ENCODE results near the gene ARHGAP6.

The ARHGAP6 gene

DNA sequence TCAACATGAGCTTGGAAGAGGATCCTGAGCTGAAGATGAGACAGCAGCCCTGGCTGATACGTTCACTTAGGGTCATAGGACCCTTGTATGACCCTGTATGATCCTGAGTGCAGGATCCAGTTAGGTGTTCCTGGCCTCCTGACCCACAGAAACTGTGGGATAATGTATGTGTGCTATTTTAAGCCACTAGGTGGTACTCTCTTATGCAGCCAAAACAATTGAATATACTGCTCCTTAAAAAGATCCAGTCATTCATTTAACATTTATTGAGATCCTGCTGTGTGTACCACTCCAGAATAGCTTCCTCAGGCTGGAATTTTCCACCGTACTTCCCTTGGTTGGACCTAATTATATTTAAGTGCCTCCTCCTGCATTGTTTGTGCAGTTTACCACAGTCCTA is 205.4 kb downstream of the ARHGAP6 start:
- TF ChIP-seq, protein P1, sequence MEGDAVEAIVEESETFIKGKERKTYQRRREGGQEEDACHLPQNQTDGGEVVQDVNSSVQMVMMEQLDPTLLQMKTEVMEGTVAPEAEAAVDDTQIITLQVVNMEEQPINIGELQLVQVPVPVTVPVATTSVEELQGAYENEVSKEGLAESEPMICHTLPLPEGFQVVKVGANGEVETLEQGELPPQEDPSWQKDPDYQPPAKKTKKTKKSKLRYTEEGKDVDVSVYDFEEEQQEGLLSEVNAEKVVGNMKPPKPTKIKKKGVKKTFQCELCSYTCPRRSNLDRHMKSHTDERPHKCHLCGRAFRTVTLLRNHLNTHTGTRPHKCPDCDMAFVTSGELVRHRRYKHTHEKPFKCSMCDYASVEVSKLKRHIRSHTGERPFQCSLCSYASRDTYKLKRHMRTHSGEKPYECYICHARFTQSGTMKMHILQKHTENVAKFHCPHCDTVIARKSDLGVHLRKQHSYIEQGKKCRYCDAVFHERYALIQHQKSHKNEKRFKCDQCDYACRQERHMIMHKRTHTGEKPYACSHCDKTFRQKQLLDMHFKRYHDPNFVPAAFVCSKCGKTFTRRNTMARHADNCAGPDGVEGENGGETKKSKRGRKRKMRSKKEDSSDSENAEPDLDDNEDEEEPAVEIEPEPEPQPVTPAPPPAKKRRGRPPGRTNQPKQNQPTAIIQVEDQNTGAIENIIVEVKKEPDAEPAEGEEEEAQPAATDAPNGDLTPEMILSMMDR (IDR thresholded peaks at IDR 0.05): 0 out of 2 replicates have a peak, but pooled peaks have one; percentile 16

DNA sequence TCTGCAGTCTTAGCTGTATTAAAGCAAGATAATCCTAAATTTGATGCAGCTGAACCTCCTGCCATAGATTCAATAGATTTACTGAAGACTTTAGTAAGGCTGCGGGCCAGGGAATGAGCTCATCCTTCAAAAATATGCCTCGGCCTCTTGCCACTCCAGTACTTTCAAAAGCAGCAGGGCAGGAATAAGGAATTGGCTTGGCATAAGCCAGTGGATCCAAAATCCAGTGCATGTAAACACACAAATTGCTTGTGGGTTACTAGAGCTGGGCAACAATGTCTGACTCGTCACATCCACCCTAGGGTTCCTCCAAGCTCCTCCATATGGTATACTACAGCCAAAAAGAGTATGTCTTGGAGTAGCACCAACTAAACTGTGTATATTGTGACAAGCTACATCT is 207.6 kb downstream of the ARHGAP6 start:
- TF ChIP-seq, protein P1 (IDR thresholded peaks at IDR 0.05): no peak

DNA sequence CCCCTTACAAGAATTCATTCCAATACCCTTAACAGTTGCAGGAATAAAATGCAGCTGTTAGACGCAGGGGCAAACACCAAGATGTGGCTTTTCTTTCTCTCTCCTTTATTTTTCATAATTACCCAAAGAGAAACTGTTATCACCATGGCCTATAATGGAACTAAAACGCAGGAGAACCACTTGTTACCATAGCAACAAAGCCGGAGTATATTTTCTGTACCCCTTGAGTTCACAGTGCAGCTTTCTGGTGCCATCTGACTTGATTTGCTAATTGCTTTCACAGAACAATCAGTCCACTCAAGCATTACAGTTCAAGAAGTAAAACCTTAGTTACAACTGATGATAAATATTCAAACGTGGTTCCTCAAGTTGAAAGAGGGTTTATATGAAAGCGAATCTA is 214.6 kb downstream of the ARHGAP6 start:
- TF ChIP-seq, protein P1 (IDR thresholded peaks at IDR 0.05): no peak

DNA sequence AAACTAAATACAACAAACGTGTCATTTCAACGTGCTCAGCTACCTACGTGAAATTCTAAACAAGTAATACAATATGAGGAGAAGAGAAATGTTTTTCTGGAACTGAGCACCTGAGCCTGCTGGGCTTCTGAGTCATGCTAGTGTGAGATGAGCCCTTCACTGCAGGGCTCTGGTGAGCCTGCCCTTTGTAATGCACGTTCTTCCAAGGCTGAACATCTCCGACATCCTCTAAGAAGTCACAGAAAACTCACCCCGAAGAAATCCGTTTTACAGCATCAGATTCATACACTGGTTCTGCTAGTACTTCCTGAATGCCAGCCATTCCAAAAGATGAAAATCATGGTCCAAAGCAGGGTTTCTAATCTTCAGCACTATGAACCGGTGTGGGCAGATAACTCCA is 215.4 kb downstream of the ARHGAP6 start:
- TF ChIP-seq, protein P1 (IDR thresholded peaks at IDR 0.05): no peak

DNA sequence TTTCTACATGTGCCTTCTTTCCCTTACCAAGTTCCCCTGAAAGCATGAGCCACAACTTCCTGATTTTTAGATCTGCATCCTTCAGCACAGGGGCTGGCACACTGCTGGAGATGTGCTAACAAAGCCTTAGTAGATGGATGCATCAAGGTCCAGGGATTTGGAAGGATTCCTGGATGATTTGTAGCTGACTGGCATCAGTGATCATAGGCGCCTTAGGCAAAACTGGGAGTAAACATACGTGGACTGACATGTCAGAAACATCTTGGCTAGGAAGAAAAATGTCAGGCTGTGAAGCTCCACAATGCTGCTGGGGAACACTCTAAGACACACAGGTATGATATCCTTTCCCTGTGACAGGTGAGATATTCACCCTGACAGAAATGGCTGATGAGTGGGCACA is 216.1 kb downstream of the ARHGAP6 start:
- TF ChIP-seq, protein P1 (IDR thresholded peaks at IDR 0.05): no peak

DNA sequence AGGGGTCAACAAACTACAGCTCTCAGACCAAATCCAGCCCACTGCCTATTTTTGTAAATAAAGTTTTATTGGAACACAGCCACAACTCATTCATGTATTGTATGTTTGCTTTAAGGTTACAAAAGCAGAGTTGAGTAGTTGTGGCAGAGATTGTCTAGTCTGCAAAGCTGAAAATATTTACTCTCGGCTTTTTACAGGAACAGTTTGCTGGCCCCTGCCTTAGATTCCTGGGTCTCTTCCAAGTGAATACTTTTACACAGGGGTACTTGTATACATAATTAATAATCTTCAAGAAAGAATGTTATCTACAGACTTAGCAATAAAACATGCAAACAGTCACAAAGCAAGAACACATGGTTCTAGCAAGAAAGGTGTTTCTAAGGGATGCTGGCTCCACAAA is 218.3 kb downstream of the ARHGAP6 start:
- TF ChIP-seq, protein P1 (IDR thresholded peaks at IDR 0.05): no peak

DNA sequence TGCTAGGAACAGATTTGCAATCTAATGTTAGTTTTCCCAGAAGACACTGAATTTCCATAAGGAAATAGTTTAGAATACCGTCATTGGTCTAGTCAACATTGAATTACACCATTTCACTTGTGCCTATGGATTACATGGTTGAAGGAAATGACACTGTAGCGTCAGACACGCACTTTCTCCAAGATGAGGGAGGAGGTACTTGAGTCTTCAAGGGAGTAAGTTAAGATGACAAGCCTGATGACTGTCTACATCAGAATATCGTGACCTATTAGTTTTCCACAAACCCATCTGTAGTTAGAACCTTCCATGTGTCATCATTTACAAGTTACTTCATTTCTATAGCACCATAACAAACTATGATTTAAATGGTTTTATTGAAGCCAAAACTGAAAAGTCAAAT is 218.8 kb downstream of the ARHGAP6 start:
- TF ChIP-seq, protein P1 (IDR thresholded peaks at IDR 0.05): no peak

DNA sequence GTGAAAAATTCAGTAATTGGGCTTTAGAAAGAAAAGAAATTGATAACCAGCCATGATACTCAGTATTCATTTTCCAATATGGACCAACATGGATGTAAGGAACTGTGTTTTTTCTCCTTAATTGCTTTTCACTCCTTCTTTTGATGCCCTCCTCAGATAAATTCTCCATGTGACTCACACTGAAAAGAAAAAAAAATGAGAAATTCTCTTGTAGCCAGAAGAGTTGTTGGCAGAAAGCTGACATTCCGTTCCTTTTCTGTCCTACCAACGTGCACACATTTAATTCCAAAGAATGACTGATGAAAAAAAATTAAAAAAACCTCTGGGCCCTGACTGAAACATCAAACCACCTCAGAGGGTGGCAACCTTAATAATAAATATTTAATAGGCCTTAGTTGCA is 219.4 kb downstream of the ARHGAP6 start:
- TF ChIP-seq, protein P1 (IDR thresholded peaks at IDR 0.05): no peak
